CD4-positive, alpha-beta T cell treated with Interleukin-1 beta for 1 hour (primary cell): ENCODE results near the gene CEBPE.
"Not testable (repeated sequence)": the region's sequence is repeated elsewhere in the genome, so short reads cannot be mapped to it uniquely, and the experiment has no call there.

Experiments used
- DNase-seq, 2 donors: peaks; one replicate each; pipeline ENCODE4 v3.0.0-alpha.2; 2020 to 2022

Gene CEBPE

DNA sequence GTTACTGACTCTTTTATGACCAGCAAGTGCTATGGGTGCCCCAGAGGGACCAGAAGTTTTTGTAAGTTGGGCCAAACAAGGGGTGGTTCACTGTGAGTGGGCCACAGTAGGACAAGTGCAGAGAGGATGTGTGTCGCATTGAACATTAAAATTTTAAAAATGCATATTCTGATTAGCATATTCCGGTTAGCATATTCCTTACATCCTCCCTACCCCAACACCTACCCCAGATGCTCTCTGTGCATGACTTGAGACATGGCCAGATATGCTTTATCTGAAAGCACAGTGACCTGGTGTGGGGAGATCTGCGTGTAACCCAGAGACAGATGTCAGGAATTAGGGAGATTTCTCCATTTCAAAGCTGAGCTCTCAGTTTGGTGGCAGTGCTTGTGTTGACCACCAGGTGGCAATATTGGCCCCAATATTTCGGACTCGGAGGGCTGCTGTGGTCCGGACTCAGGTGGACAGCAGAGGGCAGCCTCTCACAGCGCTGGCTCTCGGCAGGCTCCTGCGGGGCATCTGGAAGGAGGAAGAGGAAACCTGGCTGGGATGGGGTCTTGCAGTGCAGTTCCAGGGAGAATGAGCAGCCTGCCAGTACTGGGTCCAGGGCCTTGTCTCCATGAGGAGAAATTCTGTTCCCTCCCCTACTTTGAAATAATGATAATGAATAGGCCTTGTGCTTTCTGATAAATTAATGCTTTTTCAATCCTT, 1.6 kb upstream of the CEBPE start:
- peak; percentile 84 for DNase-seq

DNA sequence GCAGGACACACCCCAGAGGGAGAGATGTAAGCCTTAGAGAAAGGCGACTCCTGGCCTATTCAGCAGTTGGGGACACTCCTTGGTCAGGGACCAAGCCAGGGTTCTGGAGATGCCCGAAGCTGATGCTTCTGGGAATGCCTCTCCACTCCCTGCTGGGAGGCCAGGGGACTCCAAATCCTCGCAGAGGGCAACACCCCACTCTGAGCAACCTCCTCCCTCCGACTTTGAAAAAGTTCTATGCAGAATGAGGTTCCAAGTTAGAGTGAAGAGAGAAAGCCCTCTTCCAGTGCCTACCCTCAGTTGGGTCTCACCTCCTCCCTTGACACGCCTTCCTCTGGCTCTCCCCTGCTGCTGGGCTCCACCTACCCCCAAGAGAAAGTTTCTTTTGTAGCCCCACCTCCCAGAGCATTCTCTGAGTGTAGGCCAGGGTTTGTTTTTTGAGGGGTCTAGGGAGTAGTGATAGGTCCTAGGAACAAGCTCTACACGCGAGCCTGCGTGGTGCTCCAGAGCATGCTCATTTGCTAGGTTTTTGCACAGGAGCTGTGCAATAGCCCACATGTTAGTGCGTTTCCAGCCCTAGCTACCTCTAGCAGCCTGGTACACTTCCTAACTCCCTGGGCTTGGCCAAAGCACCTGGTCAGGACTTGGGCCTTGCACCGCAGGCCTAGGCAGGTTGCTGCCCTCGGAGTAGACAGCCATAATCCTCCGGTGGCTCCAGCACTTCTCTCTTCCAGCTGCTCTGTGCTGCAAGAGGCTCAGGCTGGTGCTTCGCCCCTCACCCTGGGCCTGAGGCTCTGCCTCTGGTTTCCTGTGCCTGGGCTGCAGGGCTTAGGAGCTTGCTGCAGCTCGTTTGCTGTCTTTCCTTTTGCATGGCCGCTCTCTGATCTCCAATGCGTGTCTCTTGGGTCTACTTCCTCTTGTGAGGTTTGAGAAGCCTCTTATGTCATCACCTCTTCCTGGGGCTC, 590 bp upstream of the CEBPE start:
- peak; percentile 33 to 55 for DNase-seq

- DNase-seq, result no peak
Measured at GRCh38 chr14:23117371-23118020, 1.6 kb downstream of the CEBPE start.

- no peak for DNase-seq
Measured at GRCh38 chr14:23115918-23116317, 3.1 kb downstream of the CEBPE start.

DNA sequence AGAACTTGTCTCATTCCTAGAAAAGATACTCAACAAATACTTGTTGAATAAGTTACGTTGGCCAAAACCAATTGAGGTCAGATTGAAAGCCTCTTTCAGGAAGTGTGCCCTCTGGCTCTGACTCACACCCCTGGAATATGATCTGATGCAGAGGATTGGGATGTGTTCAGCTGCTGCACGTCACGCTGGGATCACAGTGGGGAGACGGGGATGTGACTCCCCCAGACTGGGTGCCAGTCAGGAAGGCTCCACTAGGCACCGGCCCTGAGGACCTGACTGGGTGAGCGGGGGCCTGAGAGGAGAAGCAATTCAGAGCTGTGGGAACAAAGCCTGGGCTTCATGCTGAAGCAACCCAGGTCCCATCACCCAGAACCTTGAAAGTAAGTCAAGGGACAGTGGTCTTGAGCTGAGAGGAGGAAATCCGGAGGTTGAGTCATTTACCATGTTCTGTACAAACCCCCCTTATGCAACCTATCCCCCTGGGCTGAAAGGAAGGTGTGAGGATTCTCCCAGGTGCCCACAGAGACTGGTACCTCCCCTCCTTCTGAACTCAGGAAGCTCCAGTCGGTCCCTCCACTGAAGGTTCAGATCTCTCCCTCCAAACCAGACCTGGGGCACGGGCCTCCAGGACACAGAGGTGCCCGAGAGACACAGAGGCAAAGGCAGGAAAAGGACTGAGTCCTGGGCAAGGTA, 3.9 kb downstream of the CEBPE start:
- DNase-seq, result no peak

GRCh38 chr14:23114669-23115038, 4.4 kb downstream of the CEBPE start:
- DNase-seq, result no peak

DNA sequence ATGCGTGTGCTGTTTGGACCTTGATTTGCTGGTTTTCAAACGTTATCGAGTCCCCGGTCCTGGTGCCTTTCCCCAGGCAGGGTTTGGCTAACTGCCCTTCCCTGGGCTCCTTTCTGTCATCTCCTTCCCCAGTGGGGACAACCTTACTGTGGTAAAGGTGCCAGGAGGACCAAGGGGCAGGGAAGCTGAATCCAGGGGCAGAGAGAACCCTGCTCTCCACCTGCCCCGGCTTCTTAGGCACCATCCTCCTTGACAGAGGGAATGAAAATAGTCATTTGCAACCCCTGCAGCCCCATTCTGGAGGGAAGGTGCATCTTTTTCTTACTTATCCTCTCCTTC, 5.0 kb downstream of the CEBPE start:
- DNase-seq, result no peak

DNA sequence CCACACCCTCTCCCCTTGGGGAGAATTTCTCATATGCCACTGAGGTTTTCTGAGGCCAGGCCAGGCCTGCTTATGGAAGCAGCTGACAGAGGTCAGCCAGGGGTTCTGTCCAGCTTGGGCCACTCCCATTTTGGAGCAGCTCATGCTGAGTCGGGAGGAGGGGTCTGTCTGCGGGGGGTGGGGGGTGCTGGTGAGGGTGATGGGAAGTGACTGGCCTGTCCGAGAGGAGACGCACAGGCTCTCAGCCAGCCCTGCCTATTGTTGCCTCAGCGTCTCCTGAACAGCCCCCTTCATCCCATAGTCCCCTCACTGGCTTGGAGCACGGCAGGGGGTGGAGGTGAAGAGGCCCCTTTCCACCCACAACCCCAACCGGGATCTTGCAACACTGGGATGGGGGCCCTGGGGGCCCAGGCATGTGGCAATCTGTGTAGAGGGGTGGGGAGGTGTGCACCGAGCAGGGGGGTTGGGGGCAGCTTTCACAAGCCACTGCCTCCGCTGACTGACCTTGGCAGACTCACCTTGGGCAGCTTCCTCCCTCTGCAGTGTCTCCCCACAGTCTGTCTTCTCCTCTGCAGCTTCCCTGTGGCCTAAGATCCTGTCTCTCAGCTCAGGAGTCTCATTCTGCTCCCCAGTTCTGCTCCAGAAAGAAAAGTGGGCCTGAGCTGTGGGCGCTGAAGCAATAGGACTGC, 5.5 kb downstream of the CEBPE start:
- no peak for DNase-seq

- peak in 1 of 2 donors; percentile 34 for DNase-seq
Measured at GRCh38 chr14:23112359-23113178, 6.5 kb downstream of the CEBPE start.

GRCh38 chr14:23110579-23111365, 8.3 kb downstream of the CEBPE start:
- DNase-seq, result no peak

GRCh38 chr14:23109769-23110168, 9.3 kb downstream of the CEBPE start:
- no peak for DNase-seq

DNA sequence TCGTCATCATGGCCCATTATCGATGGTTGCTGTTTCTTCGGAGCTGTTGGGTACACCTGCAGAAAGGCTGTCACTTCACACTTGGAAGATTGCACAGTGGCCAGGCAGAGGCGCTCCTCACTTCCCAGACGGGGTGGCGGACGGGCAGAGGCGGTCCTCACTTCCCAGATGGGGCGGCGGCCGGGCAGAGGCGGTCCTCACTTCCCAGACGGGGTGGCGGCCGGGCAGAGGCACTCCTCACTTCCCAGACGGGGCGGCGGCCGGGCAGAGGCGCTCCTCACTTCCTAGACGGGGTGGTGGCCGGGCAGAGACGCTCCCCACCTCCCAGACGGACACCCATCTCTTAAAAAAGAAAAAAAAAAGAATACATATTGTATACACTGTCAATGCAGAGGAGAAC, 10.9 kb downstream of the CEBPE start:
- not testable (repeated sequence) for DNase-seq

GRCh38 chr14:23107620-23108019, 11.4 kb downstream of the CEBPE start:
- DNase-seq, result not testable (repeated sequence)

DNA sequence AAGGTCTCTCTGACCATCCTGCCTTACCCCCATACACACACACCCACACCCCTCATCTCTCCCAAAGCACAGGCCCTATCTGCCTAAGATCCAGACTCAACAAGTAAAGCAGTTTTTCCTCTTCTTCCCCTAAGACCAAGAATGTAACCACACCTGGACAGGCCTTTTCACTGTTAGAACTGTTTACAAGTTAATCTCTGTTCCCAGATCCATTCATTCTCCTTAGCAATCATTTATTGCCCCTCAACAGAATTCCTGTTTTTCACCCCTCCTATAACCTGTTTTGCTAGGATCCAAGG, 12.4 kb downstream of the CEBPE start:
- no peak for DNase-seq

GRCh38 chr14:23105348-23105824, 13.7 kb downstream of the CEBPE start:
- no peak for DNase-seq

- DNase-seq, result no peak
Measured at GRCh38 chr14:23104591-23105347, 14.3 kb downstream of the CEBPE start, which contains the start of gene CIROP. TSS of gene CIROP (minus strand) at chr14:23104989. CDS start at chr14:23104920, 69 bp downstream.

DNA sequence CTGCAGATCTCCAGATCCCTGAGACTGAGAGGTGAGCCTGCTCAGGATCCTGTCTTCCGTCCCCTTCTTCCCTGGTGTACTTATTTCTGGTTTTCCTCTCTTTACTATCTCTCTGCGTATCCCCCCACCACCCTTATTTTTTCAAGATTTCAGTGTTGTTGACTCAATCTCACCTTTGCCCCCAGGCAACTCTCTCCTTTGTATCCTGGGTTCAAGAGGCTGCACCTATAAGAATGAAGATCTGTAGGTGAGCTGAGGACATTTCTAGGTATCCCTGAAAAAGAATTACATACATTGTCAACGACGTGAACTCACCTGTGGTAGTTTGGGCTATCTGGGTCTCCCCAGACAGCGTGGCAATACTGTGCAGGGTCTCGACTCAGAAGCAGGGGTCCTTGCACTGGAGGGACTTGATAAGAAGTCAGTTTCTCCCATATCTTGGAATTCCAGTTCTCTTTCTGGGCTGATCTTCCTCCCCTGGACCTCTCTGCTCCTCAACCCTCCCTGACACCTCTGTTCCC, 14.9 kb downstream of the CEBPE start:
- DNase-seq, result no peak

- no peak for DNase-seq
Measured at GRCh38 chr14:23103581-23103980, 15.5 kb downstream of the CEBPE start.

GRCh38 chr14:23102801-23103200, 16.3 kb downstream of the CEBPE start:
- DNase-seq, result no peak
